ENCODE results near the gene RBM10.

Gene RBM10

DNA sequence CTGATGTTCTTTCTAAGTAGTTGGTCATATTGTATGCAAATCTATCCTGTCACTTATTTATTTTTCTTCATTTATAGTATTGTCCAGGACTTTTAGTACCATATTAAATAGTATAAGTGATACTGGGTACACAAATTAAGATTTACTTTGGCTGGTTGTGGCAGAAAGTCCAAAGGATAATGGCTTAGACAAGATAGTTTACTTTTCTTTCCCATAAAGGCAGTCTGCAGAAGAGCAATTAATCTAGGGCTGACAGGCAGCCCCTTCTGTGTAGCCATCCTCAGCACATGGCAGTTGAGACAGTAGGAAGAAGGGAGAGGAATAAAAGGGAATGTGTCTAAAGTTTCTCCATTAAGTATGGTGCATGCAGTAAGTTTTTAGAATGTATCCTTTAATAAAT is 6.4 kb downstream of the RBM10 start:
- no peak for DNase-seq (ENCODE audit: low spot score)

DNA sequence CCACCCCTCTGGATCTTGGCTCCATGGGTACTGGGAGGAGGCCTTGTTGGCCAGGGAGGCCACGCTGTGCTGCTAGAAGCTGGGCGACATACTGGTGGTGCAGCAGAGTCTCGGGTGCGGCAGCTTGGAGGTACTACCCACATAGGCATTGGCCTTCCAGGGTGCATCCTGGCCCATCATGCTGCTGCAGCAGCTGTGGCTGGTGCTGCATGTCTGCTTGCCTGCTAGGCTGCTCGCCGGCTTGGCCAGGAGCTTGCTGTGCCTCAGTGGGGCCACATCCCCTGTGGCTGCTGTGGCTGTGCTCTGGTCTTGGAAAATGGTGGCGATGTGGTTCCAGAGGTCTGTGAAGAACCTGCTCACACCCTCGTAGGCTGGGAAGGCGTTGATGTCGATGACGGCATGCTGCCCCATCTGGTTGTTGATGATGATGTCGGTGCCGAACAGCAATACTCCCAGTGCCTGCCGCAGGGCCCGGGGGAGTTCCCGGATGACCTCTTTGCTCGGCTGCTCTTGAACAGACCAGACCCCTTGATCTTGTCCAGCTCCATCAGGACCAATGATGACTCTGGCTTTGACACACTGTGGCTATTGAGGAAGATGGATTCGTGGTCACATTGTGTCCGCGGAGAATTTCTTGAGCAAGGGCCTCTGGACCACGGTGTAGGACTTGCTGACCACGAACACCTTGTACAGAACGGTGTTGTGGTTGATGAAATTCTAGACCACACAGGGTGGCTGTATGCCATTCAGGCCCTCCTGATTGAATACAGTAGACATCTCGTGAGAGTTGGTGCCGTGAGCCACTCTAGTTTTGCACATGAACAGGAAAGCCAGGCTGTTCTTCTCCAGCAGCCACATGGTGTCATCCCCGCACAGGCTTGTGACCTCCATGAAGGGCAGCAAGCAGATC is 11.8 kb downstream of the RBM10 start:
- DNase-seq (ENCODE audit: low spot score): no peak

DNA sequence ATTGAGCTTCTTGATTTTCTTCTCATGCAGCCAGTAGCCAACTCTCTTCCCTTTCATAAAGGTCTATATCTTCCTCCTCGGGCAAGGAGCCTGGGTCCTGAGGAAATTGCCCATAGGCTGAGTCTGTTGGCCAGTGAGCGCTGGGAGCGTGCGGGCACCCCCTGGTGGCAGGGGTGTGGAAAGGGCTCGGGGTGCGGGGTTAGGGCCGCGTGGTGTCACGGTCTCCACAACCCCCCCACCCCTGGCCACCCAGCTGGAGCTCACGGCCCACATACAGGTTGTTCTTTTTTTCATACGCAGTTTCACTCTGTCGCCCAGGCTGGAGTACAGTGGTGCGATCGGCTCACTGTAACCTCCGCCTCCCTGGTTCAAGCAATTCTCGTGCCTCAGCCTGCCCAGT is 13.1 kb downstream of the RBM10 start:
- DNase-seq (ENCODE audit: low spot score): no peak

DNA sequence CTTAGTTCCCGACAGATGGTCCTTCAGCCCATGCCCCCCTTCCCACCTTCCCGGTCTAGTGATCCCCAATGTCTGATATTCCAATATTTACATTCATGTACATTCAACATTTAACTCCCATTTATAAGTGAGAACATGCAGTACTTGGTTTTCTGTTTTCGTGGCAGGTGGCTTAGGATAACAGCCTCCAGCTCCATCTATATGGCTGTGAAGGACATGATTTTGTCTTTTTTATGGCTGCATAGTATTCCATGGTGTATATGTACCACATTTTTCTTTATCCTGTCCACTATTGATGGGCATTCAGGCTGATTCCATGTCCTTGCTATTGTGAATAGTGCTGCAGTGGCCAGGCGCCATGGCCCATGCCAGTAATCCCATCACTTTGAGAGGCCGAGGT is 13.8 kb downstream of the RBM10 start:
- no peak for DNase-seq (ENCODE audit: low spot score)

DNA sequence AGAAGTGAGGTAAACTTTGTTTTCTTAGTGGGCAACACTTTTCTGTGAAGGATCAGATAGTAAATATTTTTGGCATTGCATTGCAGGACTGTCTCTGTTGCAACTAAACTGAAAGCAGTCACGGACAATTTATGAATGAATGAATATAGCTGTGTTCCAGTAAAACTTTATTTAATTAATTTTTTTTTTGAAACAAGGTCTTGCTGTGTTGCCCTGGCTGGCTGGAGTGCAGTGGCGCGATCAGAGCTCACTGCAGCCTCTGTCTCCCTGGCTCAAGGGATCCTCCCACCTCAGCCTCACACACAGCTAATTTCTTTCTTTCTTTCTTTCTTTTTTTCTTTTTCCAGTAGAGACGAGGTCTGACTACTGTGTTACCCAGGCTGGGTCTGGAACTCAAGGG is 15.8 kb downstream of the RBM10 start:
- DNase-seq (ENCODE audit: low spot score): no peak

DNA sequence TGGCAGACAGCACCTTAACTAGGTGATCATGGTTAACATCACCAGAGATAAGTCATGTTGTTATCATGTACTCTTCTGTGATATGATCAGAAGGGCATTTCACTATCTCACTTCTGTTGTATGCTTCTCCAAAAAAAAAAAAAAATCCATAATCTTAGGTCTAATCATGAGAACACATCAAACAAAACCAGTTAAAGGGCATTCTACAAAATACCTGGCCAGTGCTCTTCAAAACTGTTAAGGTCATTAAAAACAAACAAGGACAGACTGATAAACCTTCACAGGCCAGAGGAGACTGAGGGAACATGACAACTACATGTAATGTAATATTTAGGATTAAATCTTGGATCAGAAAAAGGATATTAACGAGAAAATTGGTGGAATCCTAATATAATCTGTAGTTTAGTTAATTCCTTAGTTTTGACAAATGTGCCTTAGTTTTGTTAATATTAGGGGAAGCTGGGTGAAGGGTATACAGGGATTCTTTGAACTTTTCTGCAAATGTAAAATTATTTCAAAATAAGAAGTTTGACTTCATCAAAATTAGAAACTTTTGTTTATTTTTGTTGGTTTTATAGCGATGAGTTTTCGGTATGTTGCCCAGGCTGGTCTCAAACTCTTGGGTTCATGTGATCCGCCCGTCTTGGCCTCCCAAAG is 18.0 kb downstream of the RBM10 start:
- DNase-seq (ENCODE audit: low spot score): no peak

DNA sequence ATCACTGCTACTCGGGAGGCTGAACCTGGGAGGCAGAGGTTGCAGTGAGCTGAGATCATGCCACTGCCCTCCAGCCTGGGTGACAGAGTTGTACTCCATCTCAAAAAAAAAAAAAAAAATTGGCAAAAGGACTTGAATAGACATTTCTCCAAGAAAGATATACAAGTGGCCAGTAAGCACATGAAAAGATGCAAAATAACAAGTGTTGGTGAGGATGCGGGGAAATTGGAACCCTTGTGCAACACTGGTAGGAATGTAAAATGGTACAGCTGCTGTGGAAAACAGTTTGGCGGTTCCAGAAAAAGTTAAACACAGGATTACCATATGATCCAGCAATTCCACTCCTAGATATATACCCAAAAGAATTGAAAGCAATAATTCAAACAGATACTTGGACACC is 19.4 kb downstream of the RBM10 start:
- DNase-seq (ENCODE audit: low spot score): no peak

DNA sequence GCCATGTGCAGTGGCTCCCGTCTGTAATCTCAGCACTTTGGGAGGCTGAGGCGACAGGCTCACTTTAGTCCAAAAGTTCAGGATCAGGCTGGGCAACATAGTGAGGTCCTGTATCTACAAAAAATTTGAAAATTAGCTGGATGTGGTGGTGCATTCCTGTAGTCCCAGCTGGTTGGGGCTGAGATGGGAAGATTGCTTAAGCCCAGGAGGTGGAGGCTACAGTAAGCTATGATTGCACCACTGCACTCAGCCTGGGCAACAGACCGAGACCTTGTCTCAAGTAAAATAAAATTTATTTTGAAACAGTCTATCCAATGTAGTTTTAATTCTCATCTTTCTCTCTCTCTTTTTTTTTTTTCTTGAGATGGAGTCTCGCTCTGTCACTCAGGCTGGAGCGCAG is 21.1 kb downstream of the RBM10 start:
- no peak for DNase-seq (ENCODE audit: low spot score)

DNA sequence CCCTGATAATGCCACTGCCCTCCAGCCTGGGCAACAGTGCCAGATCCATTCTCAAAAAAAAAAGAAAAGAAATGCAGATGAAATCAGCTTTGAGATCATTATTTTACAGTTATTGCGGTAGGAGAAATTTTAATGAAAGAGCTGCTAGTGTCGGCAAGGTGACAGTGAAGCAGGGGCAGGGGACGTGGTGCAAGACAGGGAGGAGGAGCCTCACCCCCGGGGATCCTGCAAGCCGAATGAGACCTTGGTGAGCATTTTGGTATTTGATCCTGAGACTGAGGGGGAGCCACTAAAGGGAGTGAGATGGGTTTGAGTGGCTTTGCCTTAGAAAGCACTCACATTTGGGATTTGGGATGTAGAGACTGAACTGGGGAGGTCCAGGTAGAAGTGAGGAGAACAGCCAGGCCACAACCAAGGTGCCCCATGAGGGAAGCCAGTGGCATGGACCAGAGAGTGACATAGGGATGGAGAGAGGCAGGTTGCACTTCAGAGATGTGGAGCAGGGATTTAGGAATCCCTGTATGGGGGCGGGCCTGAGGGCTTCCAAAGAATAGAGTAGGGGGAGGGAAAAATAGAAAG is 23.6 kb downstream of the RBM10 start:
- no peak for DNase-seq (ENCODE audit: low spot score)

DNA sequence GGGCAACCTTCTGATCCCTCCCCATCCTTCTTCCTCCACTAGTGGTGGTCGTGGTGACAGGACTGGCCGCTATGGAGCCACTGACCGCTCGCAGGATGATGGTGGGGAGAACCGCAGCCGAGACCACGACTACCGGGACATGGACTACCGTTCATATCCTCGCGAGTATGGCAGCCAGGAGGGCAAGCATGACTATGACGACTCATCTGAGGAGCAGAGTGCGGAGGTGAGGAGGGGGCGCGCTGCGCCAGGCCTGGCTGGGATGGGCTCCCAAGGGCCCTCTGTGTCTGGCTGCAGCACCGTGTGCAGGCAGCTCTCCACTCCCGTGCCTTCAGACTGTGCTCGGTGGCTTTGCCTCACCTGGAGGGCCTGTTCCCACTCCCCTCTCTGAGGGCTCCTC is 24.3 kb downstream of the RBM10 start:
- DNase-seq (ENCODE audit: low spot score): no peak

DNA sequence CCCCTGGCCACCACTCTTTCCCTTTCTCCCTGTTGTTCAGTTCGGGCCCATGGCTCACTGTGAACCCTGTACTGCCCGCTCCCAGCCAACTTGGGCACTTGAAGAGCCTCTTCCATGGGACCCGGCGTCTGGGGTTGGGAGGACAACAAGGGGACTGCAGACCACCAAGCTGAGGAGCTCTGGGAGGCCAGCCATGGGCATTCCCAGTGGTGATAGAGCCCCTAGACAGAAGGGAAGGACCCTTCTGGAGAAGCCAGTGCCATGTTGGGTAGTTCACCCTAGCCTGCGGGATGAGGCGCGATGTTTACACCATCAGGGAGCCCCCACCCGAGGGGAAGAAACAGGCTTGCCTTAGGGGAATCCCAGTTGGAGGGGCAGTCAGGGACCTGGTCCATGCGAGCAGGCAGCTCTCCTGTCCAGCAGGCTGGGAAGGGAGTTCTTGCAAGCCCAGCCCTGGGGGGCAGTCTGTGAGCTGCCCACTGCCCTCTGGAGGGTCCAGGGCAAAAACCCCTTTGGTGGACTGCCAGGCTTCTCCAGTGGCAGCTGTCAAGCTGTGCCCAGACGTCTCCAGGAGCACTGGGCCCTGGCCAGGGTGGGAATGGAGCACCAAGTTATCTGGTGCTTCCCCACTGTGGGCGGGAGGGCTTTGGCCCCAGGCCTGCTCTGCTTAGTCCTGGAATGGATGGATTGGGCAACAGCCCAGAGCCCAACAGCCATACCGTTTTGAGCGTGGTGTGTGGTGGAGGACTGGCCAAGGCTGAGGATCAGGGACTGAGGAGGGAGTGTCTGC is 24.9 kb downstream of the RBM10 start:
- no peak for DNase-seq (ENCODE audit: low spot score)

DNA sequence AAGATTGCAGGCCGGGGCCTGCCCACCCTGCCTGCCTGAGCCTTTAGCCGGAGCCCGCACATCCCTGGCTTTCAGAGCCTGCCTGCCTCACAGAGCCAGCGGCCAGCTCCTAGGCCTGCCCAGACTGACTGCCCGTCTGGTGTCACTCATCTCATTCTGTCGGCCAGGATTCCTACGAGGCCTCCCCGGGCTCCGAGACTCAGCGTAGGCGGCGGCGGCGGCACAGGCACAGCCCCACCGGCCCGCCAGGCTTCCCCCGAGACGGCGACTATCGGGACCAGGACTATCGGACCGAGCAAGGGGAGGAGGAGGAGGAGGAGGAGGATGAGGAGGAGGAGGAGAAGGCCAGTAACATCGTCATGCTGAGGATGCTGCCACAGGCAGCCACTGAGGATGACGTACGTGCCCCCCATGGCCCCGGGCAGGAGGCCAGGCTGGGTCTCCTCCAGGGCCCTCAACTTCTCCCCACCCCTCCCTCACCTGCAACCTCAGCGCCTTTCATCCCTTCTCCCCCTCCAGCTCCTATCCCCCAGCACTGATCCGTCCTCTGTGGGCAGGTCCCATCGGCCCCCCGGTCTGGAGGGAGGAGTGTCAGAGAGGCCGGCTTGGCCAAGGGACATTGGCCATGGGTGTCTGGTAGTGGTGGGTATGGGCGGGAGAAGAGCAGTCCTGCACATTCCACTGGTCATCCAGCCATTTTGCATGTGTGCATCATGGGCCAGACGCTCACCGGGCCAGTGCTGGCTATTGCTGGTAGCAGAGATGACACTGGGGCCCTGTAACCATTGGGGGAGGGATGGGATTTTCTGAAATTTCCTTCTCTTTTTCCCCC is 26.1 kb downstream of the RBM10 start:
- no peak for DNase-seq (ENCODE audit: low spot score)

DNA sequence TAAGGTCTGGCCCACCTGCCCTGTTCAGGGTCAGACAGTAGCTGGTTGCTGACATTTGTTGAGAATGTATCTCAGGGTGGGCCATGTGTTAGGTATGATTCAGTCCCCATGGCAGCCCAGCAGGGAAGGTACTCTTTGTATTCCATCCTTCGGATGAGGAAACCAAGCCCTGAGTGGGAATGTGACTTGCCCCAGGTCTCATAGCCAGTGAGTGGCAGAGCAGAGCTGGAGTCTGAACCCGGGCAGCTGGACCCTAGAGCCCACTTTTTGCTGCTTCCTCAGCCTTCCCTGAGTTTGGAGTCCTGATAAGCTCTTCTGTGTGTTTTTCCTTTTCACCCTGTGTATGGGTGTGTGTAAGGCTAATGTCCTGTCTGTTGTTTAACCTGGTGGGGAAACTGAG is 27.0 kb downstream of the RBM10 start:
- no peak for DNase-seq (ENCODE audit: low spot score)

DNA sequence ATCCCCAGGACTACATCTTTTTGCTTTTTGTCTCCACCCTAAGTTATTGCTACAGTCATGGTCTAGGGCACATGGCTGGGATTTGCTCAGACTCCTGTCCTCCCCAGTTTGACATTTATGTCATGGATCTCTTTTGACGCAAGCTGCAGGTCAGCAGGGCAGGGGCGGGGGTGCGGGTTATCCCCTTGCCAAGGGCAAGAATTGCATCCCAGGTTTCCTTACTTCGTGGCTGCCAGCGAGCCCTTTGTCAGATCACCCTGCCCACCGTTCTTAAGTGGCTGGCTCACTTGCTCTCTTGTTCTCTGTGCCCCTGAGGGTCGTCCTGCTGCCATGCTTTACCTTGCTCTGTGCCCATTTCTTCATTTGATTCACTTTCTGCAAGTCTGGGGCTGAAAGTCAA is 27.5 kb downstream of the RBM10 start:
- no peak for DNase-seq (ENCODE audit: low spot score)

DNA sequence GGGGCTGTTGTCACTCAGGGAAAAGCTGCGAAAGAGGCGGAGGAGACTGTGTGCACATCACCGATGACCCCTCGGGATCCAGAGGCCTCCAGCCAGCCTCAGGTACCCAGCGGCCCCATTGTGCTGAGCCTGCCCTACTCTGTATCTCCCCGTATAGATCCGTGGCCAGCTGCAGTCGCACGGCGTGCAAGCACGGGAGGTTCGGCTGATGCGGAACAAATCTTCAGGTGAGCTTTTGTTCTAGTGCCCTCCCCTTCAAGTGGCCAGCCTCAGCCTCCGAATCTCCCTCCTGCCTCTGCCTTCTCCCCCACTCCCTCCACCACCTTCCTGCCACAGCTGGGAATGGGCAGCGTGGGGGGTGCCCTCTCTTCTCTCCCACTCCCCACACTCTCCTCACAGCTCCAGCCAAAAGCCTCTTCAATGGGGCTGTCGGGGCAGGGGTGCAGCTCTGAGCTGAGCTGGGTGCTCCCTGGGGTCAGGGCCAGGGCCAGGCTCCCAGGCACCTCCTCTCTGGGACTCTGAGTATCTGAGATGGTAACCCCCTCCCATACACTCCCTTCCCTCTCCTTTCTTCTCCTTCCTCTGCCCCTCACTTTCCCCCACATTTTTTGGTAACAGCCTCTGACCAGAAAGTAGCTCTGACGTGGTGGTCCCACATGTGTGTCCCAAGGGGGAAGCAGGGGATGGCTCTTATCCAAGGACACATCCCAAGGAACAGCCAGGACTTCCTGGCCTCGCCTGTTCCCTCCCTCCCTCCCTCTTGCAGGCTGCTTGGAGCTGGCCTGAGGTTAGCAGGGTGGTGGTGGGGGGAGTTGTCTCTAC is 28.2 kb downstream of the RBM10 start:
- DNase-seq (ENCODE audit: low spot score): no peak

DNA sequence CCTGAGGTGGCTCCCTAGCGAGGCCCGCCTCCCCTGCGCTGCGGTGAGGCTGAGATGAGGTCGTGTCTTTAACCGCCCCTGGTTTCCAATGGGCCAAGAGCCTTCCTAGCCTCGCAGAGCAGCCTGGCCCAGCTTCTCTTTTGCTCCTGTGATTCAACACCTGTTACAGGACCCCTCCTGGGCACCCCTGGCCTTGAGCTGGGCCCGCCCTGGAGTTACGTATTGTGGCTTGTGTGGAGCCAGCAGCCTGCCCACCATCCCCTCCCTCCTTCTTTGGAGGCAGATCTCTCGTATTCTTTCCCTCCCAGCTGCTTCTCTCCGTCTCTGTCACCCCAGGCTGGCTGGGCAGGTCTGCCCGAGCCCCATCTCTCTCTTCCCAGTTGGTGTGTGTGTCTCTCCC is 29.4 kb downstream of the RBM10 start:
- no peak for DNase-seq (ENCODE audit: low spot score)

DNA sequence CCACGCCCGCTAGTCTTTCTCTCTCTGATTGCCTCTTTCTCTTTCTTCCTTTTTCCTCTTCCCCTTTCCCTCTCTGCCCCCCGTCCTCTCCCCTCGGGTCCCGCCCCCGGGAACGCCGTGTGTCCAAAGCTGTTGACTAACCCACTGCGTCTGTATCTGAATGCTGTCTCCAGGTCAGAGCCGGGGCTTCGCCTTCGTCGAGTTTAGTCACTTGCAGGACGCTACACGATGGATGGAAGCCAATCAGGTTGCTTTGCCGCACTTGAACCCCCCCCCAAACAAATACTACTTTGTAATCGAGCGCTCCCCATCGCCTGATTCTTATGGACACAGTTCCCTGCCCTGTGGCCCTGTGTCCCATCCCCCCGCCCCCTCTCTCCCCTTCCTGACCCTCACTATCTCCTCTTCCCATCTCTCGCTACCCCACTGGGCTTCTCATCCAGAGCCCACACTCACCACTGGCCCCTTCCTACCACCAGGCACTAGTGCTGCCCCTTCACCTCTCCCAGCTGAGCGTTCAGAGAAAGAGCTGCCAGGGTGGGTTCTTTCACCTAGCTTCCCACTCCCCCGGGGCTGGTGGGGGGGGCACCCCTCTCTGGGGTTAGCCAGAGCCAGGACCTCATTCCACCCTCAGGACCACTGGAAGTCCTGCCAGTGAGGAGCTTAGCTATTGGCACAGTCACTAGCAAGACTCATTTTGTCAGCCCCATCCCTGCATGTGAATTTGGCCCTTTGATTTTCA is 30.0 kb downstream of the RBM10 start:
- DNase-seq (ENCODE audit: low spot score): no peak

DNA sequence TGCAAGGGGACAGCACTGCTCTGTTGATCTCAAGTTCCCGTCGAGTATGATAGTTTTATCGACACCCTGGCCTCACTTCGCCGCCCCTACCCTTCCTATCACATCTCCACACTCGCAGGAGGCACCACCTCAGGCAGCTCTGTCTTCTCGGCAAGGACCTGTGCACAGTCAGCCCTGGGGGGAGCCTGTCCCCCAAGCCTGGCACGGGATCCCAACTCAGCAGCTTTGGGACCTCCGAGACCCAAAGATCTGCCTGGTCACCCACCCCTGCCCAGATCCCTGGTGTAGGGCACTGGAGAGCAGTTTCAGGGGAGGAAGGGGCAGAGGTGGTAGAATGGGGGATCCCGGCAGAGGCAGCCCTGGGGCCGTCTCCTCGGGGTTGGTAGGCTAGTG is 30.6 kb downstream of the RBM10 start:
- DNase-seq (ENCODE audit: low spot score): no peak

DNA sequence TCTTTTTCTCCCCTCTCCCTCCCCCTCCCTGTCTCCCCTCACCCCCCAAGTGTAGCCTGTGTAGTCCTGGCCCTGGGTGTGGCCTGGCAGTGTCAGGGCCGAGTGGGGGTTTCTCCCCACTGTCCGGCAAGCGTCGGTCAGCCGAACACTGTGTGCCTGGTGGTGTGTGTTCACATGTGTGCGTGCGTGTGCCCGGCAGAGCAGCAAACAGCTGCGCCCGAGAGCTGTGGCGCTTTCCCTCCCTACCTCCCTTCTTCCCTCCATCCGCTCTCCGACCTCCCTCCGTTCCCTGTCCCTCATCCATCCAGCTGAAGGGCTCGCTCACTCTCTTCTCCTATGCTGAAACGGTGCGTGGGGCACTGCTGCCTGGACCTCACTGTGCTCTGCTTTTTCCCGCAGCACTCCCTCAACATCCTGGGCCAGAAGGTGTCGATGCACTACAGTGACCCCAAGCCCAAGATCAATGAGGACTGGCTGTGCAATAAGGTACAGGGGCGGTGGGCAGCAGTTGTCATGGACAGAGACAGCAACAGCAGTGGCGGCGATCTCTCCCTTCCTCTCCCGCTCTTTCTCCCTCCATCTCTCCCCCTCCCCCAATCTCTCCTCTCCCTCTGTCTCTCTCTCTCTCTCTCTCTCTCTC is 31.2 kb downstream of the RBM10 start:
- DNase-seq (ENCODE audit: low spot score): no peak

DNA sequence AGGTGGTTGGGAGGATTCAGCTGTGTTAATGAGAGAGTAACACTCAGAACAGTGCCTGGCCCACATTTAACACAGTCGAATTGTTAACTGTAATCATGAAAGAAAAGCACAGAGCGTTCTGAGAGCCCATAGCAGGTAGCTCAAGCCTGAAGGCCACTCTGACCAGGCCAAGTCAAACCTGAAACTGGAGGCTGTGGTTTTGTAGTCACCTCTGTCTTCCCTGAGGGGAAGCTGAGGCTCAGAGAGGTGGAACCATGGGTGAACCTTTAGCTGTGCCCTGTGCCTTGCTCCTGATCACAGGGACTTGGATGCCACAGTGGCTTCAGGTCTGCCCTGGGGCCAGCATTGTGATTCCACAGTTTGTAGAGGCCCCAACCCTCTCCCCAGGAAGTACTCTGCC is 32.1 kb downstream of the RBM10 start:
- no peak for DNase-seq (ENCODE audit: low spot score)
